Measurements from ENCODE around the gene TRIP12.

TRIP12 gene

DNA sequence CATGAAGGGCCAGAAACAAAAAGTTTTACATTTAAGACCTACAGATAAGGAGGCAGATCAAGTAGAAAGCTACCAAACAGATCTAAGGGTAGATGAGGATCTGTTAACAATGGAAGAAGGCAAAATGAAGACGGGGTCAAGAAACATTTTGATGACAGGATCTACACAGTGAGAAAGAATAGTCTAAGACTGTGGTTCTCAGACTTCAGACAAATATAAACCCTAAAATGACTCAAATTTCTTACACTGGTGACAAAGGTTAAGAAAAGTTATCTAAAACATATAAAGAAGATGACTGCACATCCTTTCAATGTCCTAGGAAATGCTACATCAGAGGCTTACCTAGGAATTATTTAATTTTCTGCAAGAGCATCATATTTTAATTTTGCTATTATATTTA lies 34.4 kb downstream of the TRIP12 start:
- TF ChIP-seq, protein P1, sequence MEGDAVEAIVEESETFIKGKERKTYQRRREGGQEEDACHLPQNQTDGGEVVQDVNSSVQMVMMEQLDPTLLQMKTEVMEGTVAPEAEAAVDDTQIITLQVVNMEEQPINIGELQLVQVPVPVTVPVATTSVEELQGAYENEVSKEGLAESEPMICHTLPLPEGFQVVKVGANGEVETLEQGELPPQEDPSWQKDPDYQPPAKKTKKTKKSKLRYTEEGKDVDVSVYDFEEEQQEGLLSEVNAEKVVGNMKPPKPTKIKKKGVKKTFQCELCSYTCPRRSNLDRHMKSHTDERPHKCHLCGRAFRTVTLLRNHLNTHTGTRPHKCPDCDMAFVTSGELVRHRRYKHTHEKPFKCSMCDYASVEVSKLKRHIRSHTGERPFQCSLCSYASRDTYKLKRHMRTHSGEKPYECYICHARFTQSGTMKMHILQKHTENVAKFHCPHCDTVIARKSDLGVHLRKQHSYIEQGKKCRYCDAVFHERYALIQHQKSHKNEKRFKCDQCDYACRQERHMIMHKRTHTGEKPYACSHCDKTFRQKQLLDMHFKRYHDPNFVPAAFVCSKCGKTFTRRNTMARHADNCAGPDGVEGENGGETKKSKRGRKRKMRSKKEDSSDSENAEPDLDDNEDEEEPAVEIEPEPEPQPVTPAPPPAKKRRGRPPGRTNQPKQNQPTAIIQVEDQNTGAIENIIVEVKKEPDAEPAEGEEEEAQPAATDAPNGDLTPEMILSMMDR (IDR thresholded peaks at IDR 0.05; ENCODE audit: low read depth, low read length), result no peak

DNA sequence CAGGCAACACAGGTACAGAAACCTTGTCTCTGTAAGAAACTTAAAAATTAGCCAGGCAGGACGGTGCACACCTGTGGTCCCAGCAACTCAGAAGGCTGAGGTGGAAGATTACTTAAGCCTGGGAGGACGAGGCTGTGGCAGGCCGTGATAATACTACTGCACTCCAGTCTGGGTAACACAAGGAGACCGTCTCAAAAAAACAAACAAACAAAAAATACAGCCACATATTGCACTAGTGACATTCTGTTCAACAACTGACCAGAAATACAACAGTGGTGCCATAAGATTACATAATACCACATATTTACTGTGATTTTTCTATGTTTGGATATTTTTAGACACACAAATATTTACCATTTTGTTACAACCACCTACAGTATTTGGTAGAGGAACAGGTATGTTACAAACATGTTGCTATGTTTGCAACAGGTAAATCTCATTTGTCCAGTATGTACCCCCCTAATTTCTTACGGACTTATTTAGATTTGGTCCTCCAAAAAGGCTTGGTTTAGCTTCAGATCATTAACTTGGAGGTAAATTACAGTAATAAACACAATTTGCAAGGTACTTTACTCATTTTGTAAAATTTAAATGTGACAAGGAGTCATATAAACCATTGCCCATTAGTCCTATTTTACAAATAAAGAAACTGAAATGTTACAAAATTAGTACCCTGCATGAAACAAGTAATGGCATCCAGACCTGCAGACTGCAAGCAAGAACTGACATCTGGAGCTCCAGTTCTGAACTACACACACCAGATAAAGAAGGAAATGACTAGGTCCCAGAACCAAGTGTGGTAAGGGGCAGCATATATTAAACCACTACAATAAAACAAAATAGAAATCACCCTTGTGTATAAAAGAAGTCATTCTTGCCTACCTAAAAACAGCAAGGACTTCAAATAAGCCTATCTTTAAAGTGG lies 36.8 kb downstream of the TRIP12 start:
- H3K4me3 ChIP-seq (ENCODE audit: low read depth, low read length), result no peak overlapping the region
- TF ChIP-seq, protein P1 (IDR thresholded peaks at IDR 0.05; ENCODE audit: low read depth, low read length), result no peak

More for the DNA sequence above, 34.4 kb downstream of the TRIP12 start:
- no peak overlapping the region for H3K4me3 ChIP-seq (ENCODE audit: low read depth, low read length)

DNA sequence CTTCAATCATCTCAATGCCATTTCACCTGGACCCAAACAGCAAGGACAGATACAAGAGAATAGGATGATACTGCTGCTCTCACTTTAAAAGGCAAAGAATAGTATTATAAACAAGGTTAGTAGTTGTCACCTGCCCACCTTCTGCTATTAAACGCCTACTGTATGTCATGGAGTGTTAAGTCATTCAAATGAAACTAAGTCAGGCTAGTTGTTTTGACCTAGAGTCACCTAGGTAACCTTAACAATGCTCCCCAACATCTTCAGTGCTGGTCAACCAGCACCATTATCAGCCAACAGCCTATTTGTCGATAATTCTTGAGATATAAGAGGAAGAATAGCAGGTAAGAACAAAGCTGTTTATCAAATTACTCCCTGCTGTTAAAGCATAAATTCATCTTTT lies 39.2 kb downstream of the TRIP12 start:
- TF ChIP-seq, protein P1 (IDR thresholded peaks at IDR 0.05; ENCODE audit: low read depth, low read length), result no peak
- H3K4me3 ChIP-seq (ENCODE audit: low read depth, low read length), result no peak overlapping the region

DNA sequence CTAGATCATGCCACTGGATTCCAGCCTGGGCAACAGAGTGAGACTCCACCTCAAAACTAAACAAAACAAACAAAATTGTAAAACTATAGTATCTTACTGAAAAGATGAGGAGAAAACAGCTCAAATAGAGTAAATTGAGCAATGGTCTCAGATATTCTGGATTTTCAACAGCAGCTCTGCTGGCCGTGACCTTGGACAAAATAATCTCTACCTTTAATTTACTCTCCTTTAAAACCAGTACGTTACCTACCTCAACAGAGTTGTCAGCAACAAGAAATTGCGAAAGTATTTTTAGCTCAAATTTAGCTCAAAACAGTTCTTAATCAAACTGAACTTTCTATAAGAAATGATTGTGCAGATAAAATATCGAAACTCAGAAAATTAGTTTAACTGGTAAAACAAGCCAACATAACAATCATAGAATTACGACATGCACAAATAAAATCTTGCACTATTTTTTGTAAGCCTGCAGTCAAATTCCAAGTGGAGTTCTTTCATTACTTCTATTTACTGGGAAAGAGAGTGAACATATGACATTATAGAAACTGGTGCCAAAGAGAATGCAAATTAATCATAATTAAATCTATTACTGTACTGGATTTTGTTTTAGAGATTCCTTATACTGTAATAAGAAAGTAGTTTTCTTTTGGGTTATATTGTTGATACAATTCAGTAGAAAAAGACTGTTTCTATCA lies 40.8 kb downstream of the TRIP12 start:
- TF ChIP-seq, protein P1 (IDR thresholded peaks at IDR 0.05; ENCODE audit: low read depth, low read length), result no peak

DNA sequence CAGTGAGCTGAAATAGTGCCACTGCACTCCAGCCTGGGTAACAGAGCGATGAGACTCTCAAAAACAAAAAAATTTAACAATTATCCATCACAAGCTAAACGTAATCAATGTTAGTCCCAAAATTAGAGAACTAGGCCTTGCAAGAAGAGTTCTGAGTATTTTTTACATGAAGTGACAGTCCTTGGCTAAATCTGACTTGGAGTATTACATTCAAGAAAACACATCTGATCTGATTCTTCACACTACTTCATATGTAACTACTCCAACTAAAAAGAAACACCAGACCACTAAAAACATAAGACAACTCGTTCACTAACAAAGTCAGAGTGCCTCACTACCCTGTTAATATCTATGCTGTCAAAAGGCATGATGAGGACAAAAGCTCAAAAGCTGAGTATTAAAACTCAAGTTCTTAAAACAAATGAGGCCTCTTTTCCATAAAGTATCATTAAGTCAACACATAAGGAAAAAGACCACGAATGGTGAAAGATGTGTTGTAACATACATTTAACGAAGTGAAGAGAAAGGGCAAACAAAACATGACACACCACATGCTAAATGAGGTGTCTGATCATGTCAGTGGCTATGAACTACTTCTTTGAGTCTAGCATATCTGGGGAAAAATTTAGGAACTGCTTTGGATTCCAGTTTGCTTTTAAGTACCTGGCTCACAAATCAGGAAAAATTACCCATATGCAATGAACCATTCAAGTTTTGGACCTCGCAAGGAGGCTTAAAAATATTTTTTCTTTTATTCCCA lies 42.4 kb downstream of the TRIP12 start:
- H3K4me3 ChIP-seq (ENCODE audit: low read depth, low read length), result no peak overlapping the region
- TF ChIP-seq, protein P1 (IDR thresholded peaks at IDR 0.05; ENCODE audit: low read depth, low read length), result no peak

More for the DNA sequence above, 40.8 kb downstream of the TRIP12 start:
- H3K4me3 ChIP-seq (ENCODE audit: low read depth, low read length), result no peak overlapping the region

DNA sequence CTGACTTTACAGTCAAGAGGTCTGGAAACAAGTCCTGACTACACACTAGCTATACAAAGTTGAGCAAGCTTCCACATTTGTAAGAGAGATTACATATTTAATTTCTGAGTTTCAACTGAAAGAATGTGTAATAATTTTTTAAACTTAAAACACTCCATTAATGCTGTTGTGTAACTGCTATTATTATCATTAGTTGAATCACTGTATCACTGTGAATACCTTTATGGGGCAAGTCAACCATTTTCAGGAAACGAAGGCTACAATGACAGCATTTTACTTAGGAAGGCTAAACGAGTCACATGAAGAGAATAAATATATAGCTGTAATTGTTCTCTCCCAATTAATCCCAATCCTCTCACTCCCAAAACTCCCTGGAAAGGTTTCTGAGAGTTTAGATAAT lies 46.3 kb downstream of the TRIP12 start:
- H3K4me3 ChIP-seq (ENCODE audit: low read depth, low read length), result no peak overlapping the region
- TF ChIP-seq, protein P1 (IDR thresholded peaks at IDR 0.05; ENCODE audit: low read depth, low read length), result no peak
